HL-60 (cell line): ENCODE measurements around the gene ITPRID2.

Experiments
- CTCF ChIP-seq: IDR thresholded peaks from one replicate; pipeline ENCODE4 v1.5.1; 2011; ENCODE audit warnings: low read length, control low read depth, inconsistent platforms; ENCODE audit not compliant: insufficient read depth
- GABPA ChIP-seq: IDR thresholded peaks from 2 replicates; pipeline ENCODE4 v1.6.1; 2012; ENCODE audit warnings: low read depth
- POLR2AphosphoS5 ChIP-seq: IDR thresholded peaks from 2 replicates; pipeline ENCODE4 v1.6.1; 2012; ENCODE audit warnings: low read depth
- REST ChIP-seq: IDR thresholded peaks from 2 replicates; pipeline ENCODE4 v1.6.1; 2012; ENCODE audit warnings: low read depth; ENCODE audit not compliant: insufficient replicate concordance

DNA sequence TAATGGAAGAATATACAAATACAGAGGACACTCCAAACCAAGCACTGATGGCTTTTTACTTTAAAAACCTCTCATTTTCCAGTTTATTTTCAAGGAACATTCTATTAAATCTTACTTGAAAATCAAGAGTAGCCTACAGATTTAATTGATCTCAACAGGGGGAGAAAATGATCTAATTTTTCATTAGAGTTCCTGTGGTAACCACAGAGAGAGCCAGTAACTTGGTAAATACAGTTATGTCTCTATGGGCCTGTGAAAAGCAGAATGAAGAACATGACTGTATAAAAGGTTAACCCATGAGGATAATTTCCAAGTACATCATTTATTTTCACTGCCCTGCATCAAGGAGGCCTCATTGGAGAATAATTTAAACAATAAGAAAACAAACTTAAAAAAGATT lies 39.8 kb upstream of the ITPRID2 start:
- TF ChIP-seq POLR2AphosphoS5, result no peak
- TF ChIP-seq CTCF, result no peak
- no peak for TF ChIP-seq GABPA
- no peak for TF ChIP-seq REST
